Fibroblast of skin of left biceps (primary cell): ENCODE results near the gene SENP1.

Experiments
- DNase-seq, 2 experiments: peaks; one replicate each; pipeline ENCODE4 v3.0.0-alpha.2; 2013; ENCODE audit warnings: low read depth in 2 of 2

Gene SENP1

GRCh38 chr12:48036818-48037217 lies 69.1 kb downstream of the SENP1 start:
- no peak for DNase-seq

- no peak for DNase-seq
Measured at GRCh38 chr12:48034835-48035805, 70.8 kb downstream of the SENP1 start.

GRCh38 chr12:48033451-48033850 lies 72.4 kb downstream of the SENP1 start:
- no peak for DNase-seq

- no peak for DNase-seq
Measured at GRCh38 chr12:48032597-48032996, 73.3 kb downstream of the SENP1 start.

GRCh38 chr12:48031135-48031960 lies 74.5 kb downstream of the SENP1 start:
- no peak for DNase-seq

GRCh38 chr12:48030173-48030650 lies 75.7 kb downstream of the SENP1 start:
- DNase-seq, result no peak

- no peak for DNase-seq
Measured at GRCh38 chr12:48029491-48030172, 76.2 kb downstream of the SENP1 start.

- no peak for DNase-seq
Measured at GRCh38 chr12:48028541-48029431, 77.1 kb downstream of the SENP1 start.

GRCh38 chr12:48027183-48028002 lies 78.5 kb downstream of the SENP1 start:
- no peak for DNase-seq

GRCh38 chr12:48026060-48026827 lies 79.6 kb downstream of the SENP1 start:
- no peak for DNase-seq

- no peak for DNase-seq
Measured at GRCh38 chr12:48025281-48025680, 80.6 kb downstream of the SENP1 start.

GRCh38 chr12:48024735-48025134 lies 81.1 kb downstream of the SENP1 start:
- DNase-seq, result no peak

- DNase-seq, result no peak
Measured at GRCh38 chr12:48023386-48023785, 82.5 kb downstream of the SENP1 start.

GRCh38 chr12:48022676-48023385 lies 83.0 kb downstream of the SENP1 start:
- DNase-seq, result no peak

- no peak for DNase-seq
Measured at GRCh38 chr12:48022180-48022521, 83.7 kb downstream of the SENP1 start.

GRCh38 chr12:48021485-48022179 lies 84.2 kb downstream of the SENP1 start:
- DNase-seq, result no peak

GRCh38 chr12:48019639-48020265 lies 86.1 kb downstream of the SENP1 start:
- no peak for DNase-seq

- DNase-seq, result no peak
Measured at GRCh38 chr12:48018618-48018995, 87.3 kb downstream of the SENP1 start.
